ENCODE results near the gene ATP1B1. TPM values are rescaled to one million over a fixed set of nuclear protein-coding genes. Genes with fewer than 3 reads are reported as not detected.

ATP1B1 gene
- polyA plus RNA-seq, 1 donor (not counting 4 experiments of a cell fraction or from before 2014, with no cell fraction given): 30.0 TPM

GRCh38 chr1:169128562-169128961 is 22.1 kb downstream of the ATP1B1 start:
- no peak overlapping the region for H3K4me2 ChIP-seq (ENCODE audit: control insufficient read depth, extremely low read depth, insufficient read depth, low read depth, low read length)

GRCh38 chr1:169129109-169129784 is 22.8 kb downstream of the ATP1B1 start:
- no peaks in the 10 kb centered on the region for H4K20me1 ChIP-seq (ENCODE audit: control insufficient read depth, extremely low read depth, insufficient read depth, low read length)
- no peak for TF ChIP-seq EZH2 (IDR thresholded peaks at IDR 0.05; ENCODE audit: low read length)
- no peak for TF ChIP-seq CTCF (optimal IDR thresholded peaks at IDR 0.05 in 1 of 3, IDR thresholded peaks at IDR 0.05 in 1 of 3, conservative IDR thresholded peaks at IDR 0.05 in 1 of 3; ENCODE audit: extremely low read depth in 1 of 3, insufficient read depth in 2 of 3, low read length in 3 of 3)
- peaks cover 5 to 7% of the 10 kb centered on the region in 2 experiments for H3K36me3 ChIP-seq (ENCODE audit: control insufficient read depth in 2 of 2, extremely low read depth in 1 of 2, insufficient read depth in 2 of 2, low read length in 2 of 2)
- H3K79me2 ChIP-seq (ENCODE audit: control insufficient read depth, insufficient read depth, low read length): no peaks in the 10 kb centered on the region
- H3K9me1 ChIP-seq (ENCODE audit: control insufficient read depth, extremely low read depth, insufficient read depth, low read length): no peaks in the 10 kb centered on the region
- H3K27me3 ChIP-seq (ENCODE audit: control insufficient read depth, extremely low read depth, insufficient read depth, low read length): no peaks in the 10 kb centered on the region
- H3K27ac ChIP-seq (ENCODE audit: control insufficient read depth, insufficient read depth, low read length): no peak overlapping the region
- H3K9ac ChIP-seq (ENCODE audit: control insufficient read depth, extremely low read depth, insufficient read depth, low read length): no peak overlapping the region
- H3K9me3 ChIP-seq (ENCODE audit: control insufficient read depth, low read depth, low read length): no peaks in the 10 kb centered on the region
- FAIRE-seq (no peak), DNase-seq (ENCODE audit: low read depth, low spot score) (no peak)
- H2AFZ ChIP-seq (ENCODE audit: control insufficient read depth, low read length): no peak overlapping the region
- no peak overlapping the region for H3K4me2 ChIP-seq (ENCODE audit: control insufficient read depth, extremely low read depth, insufficient read depth, low read depth, low read length)
- H3K4me3 ChIP-seq (ENCODE audit: control insufficient read depth in 2 of 3, extremely low read depth in 1 of 3, insufficient read depth in 2 of 3, low read depth in 1 of 3, low read length in 3 of 3): no peak overlapping the region
- dilution Hi-C loops (cut with MboI; ENCODE audit: extremely low pct_ligation_motif_present, low sequenced_read_pairs): no loop called here
- H3K4me1 ChIP-seq (ENCODE audit: control insufficient read depth, extremely low read depth, insufficient read depth, low read length): peaks cover 9% of the 10 kb centered on the region

More at GRCh38 chr1:169128562-169128961, 22.1 kb downstream of the ATP1B1 start:
- dilution Hi-C loops (cut with MboI; ENCODE audit: extremely low pct_ligation_motif_present, low sequenced_read_pairs): no loop called here
- DNase-seq (ENCODE audit: low read depth, low spot score) (no peak), FAIRE-seq (no peak)
- H3K9me1 ChIP-seq (ENCODE audit: control insufficient read depth, extremely low read depth, insufficient read depth, low read length): no peaks in the 10 kb centered on the region
- TF ChIP-seq CTCF (optimal IDR thresholded peaks at IDR 0.05 in 1 of 3, IDR thresholded peaks at IDR 0.05 in 1 of 3, conservative IDR thresholded peaks at IDR 0.05 in 1 of 3; ENCODE audit: extremely low read depth in 1 of 3, insufficient read depth in 2 of 3, low read length in 3 of 3): no peak
- no peak overlapping the region for H3K27ac ChIP-seq (ENCODE audit: control insufficient read depth, insufficient read depth, low read length)
- no peaks in the 10 kb centered on the region for H3K79me2 ChIP-seq (ENCODE audit: control insufficient read depth, insufficient read depth, low read length)
- no peak overlapping the region for H3K9ac ChIP-seq (ENCODE audit: control insufficient read depth, extremely low read depth, insufficient read depth, low read length)
- H2AFZ ChIP-seq (ENCODE audit: control insufficient read depth, low read length): no peak overlapping the region
- H3K9me3 ChIP-seq (ENCODE audit: control insufficient read depth, low read depth, low read length): no peaks in the 10 kb centered on the region
- H3K4me3 ChIP-seq (ENCODE audit: control insufficient read depth in 2 of 3, extremely low read depth in 1 of 3, insufficient read depth in 2 of 3, low read depth in 1 of 3, low read length in 3 of 3): no peak overlapping the region
- no peaks in the 10 kb centered on the region for H4K20me1 ChIP-seq (ENCODE audit: control insufficient read depth, extremely low read depth, insufficient read depth, low read length)
- no peaks in the 10 kb centered on the region for H3K27me3 ChIP-seq (ENCODE audit: control insufficient read depth, extremely low read depth, insufficient read depth, low read length)
- peaks cover 5 to 7% of the 10 kb centered on the region in 2 experiments for H3K36me3 ChIP-seq (ENCODE audit: control insufficient read depth in 2 of 2, extremely low read depth in 1 of 2, insufficient read depth in 2 of 2, low read length in 2 of 2)
- H3K4me1 ChIP-seq (ENCODE audit: control insufficient read depth, extremely low read depth, insufficient read depth, low read length): peaks cover 9% of the 10 kb centered on the region
